Neural crest cell (in vitro differentiated cells): Measurements from ENCODE around the gene CCDC148. TPM values are rescaled to one million over a fixed set of nuclear protein-coding genes. Genes with fewer than 3 reads are reported as not detected.

Source experiments
- DNase-seq: peaks from one replicate; pipeline ENCODE4 v3.0.0; 2021; ENCODE audit warnings: low read depth, mixed read lengths, low spot score
- H3K27ac Mint-ChIP-seq: one replicate; pipeline ENCODE4 v1.8.0; 2021; ENCODE audit warnings: mild to moderate bottlenecking, mixed read lengths; ENCODE audit not compliant: unreplicated experiment
- H3K27me3 Mint-ChIP-seq: 2 replicates; pipeline ENCODE4 v1.8.0; 2021; ENCODE audit warnings: low read depth, mild to moderate bottlenecking, mixed read lengths
- H3K36me3 Mint-ChIP-seq: 2 replicates; pipeline ENCODE4 v1.8.0; 2021; ENCODE audit warnings: low read depth, mild to moderate bottlenecking, mixed read lengths
- H3K4me1 Mint-ChIP-seq: 2 replicates; pipeline ENCODE4 v1.8.0; 2021; ENCODE audit warnings: mixed read lengths
- H3K4me3 Mint-ChIP-seq: one replicate; pipeline ENCODE4 v1.8.0; 2021; ENCODE audit warnings: mild to moderate bottlenecking, mixed read lengths
- H3K9me3 Mint-ChIP-seq: 2 replicates; pipeline ENCODE4 v1.8.0; 2021; ENCODE audit warnings: mixed read lengths
- CTCF ChIP-seq: fragments of 200-600 bp; sonication (generic); conservative IDR thresholded peaks from 2 replicates; pipeline ENCODE4 v1.5.0; 2021; ENCODE audit warnings: antibody characterized with exemption, mild to moderate bottlenecking
- total RNA-seq: library from RNA; stranded (reverse); gene quantifications from 2 replicates; pipeline ENCODE4 v1.2.1, GENCODE V29; 2021

CCDC148 gene
- total RNA-seq, 1 donor from 2014 or later = 1.8 TPM

- H3K9me3 Mint-ChIP-seq = no peaks in the 10 kb centered on the region
- H3K4me3 Mint-ChIP-seq = no peak overlapping the region
- no peak for TF ChIP-seq CTCF
- H3K4me1 Mint-ChIP-seq = peaks cover 19% of the 10 kb centered on the region
- no peak overlapping the region for H3K27ac Mint-ChIP-seq
- no peak for DNase-seq
- no peaks in the 10 kb centered on the region for H3K36me3 Mint-ChIP-seq
- no peaks in the 10 kb centered on the region for H3K27me3 Mint-ChIP-seq
Observed at GRCh38 chr2:158500333-158500732, 43.8 kb upstream of the CCDC148 start.

GRCh38 chr2:158499383-158499782, 42.8 kb upstream of the CCDC148 start:
- no peak for DNase-seq
- no peak for TF ChIP-seq CTCF
- H3K9me3 Mint-ChIP-seq = no peaks in the 10 kb centered on the region
- no peaks in the 10 kb centered on the region for H3K27me3 Mint-ChIP-seq
- H3K4me3 Mint-ChIP-seq = no peak overlapping the region
- H3K4me1 Mint-ChIP-seq = peaks cover 13% of the 10 kb centered on the region
- no peaks in the 10 kb centered on the region for H3K36me3 Mint-ChIP-seq
- H3K27ac Mint-ChIP-seq = no peak overlapping the region

- Mint-ChIP-seq H3K36me3 (no peaks in the 10 kb centered on the region), H3K27ac (no peak overlapping the region), H3K4me3 (no peak overlapping the region), H3K4me1 (peaks cover 13% of the 10 kb centered on the region), H3K9me3 (no peaks in the 10 kb centered on the region), H3K27me3 (no peaks in the 10 kb centered on the region)
- no peak for DNase-seq
- no peak for TF ChIP-seq CTCF
Observed at GRCh38 chr2:158498749-158499136, 42.2 kb upstream of the CCDC148 start.

GRCh38 chr2:158498043-158498748, 41.6 kb upstream of the CCDC148 start:
- Mint-ChIP-seq H3K27me3 (no peaks in the 10 kb centered on the region), H3K4me1 (peaks cover 13% of the 10 kb centered on the region), H3K4me3 (no peak overlapping the region), H3K27ac (no peak overlapping the region), H3K36me3 (no peaks in the 10 kb centered on the region), H3K9me3 (no peaks in the 10 kb centered on the region)
- TF ChIP-seq CTCF = no peak
- no peak for DNase-seq

GRCh38 chr2:158497486-158497885, 40.9 kb upstream of the CCDC148 start:
- DNase-seq = no peak
- Mint-ChIP-seq H3K27me3 (no peaks in the 10 kb centered on the region), H3K36me3 (no peaks in the 10 kb centered on the region), H3K4me1 (peaks cover 15% of the 10 kb centered on the region), H3K27ac (no peak overlapping the region), H3K9me3 (no peaks in the 10 kb centered on the region), H3K4me3 (no peak overlapping the region)
- no peak for TF ChIP-seq CTCF
